ENCODE data around the gene MIB2.
"Not testable (repeated sequence)": the region's sequence is repeated elsewhere in the genome, so short reads cannot be mapped to it uniquely, and the experiment has no call there.

The MIB2 gene

DNA sequence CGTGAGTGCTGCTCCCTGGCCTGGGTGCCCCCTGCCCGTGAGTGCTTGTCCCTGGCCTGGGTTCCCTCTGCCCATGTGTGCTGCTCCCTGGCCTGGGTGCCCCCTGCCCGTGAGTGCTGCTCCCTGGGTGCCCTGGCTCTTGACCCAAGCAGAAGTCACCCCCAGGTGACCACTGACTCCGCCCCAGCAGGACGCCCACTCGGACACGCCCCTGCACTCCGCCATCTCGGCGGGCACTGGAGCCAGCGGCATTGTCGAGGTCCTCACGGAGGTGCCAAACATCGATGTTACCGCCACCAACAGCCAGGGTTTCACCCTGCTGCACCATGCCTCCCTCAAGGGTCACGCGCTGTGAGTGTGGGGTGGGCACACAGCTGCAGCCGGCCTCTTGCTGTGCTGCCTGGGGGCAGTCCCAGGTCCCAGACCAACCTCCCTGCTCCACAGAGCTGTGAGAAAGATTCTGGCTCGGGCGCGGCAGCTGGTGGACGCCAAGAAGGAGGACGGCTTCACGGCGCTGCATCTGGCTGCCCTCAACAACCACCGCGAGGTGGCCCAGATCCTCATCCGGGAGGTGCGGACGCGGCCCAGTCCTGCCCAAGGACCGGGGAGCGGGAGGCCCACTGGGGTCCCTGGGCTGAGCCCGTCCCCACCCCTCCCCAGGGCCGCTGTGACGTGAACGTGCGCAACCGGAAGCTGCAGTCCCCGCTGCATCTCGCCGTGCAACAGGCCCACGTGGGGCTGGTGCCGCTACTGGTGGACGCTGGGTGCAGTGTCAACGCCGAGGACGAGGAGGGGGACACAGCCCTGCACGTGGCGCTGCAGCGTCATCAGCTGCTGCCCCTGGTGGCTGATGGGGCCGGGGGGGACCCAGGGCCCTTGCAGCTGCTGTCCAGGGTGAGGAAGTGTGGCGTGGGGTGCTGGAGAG, 12.8 kb downstream of the MIB2 start:
- no peak for DNase-seq

DNA sequence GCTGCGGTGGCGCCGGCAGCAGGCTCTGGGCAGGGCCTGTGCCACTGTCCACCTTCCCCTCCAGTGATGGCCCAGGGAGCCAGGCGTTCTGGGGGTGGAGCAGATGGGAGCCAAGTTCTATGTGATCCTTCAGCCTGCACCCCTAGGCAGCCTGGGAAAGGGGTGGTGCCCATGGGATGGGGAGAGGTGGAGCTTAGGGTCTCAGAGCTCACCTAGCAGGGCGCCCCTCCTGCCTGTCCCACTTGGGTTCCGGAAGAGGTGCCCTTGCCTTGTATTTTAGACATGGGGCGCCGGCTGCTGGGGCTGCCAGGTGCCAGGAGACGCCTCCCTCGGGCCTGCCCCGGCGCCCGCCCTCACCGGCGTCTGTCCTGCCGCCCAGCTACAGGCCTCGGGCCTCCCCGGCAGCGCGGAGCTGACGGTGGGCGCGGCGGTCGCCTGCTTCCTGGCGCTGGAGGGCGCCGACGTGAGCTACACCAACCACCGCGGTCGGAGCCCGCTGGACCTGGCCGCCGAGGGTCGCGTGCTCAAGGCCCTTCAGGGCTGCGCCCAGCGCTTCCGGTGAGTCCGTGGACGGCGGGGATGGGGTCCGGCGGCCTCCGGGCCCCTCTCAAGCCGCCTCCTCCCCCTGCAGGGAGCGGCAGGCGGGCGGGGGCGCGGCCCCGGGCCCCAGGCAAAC, 13.6 kb downstream of the MIB2 start:
- peak; percentile 57 for DNase-seq

DNA sequence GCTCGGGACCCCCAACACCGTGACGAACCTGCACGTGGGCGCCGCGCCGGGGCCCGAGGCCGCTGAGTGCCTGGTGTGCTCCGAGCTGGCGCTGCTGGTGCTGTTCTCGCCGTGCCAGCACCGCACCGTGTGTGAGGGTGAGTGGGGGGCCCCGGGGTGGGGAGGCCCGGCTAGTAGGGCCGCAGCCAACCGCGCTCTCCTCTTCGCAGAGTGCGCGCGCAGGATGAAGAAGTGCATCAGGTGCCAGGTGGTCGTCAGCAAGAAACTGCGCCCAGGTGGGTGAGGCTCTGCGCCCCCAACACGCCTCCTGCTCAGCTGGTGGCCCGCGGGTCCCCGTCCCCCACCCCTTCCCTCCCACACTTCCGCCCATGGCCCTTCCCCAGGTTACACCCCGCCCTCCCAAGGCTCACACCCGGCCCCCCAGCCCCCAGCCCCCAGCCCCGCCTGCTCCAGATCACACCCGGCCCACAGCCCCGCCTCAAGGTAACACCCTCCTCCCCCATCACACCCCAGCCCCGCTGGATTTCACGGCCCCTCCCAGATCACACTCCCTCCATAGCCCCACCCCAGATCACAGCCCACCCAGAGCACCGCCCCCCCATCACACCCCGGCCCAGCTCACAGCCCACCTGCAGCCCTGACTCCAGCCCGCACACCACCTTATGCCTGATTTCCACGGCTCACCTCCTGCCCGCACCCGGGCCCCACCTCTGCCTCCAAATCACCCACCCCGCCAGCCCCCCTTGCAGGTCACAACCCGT, 14.3 kb downstream of the MIB2 start:
- DNase-seq, result peak; percentile 91

DNA sequence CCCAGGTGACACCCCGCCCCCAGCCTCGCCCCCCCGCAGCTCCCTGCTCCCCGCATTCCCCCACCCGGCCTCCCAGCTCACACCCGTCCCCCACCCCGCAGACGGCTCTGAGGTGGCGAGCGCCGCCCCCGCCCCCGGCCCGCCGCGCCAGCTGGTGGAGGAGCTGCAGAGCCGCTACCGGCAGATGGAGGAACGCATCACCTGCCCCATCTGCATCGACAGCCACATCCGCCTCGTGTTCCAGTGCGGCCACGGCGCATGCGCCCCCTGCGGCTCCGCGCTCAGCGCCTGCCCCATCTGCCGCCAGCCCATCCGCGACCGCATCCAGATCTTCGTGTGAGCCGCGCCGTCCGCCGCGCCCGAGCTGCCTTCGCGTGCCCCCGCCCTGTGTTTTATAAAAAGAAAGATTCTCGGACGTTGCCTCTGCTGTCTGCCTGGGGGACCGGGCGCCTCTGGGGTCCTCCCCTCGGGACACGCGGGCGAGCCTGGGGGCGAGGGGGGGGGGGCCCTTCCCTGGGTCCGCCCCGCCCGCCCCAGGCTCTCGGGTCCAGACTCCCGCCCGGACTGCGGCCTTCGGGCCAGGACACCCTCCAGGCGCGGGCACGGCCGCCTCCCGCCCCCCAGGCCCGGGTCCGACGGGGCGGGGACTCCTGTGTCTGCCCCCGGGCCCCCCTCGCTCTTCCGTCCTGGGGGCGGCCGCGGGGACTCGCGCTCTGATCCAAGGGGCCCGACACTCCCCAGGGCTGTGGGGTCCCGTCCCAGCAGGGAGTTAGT, 15.1 kb downstream of the MIB2 start:
- DNase-seq, result peak; percentile 97

DNA sequence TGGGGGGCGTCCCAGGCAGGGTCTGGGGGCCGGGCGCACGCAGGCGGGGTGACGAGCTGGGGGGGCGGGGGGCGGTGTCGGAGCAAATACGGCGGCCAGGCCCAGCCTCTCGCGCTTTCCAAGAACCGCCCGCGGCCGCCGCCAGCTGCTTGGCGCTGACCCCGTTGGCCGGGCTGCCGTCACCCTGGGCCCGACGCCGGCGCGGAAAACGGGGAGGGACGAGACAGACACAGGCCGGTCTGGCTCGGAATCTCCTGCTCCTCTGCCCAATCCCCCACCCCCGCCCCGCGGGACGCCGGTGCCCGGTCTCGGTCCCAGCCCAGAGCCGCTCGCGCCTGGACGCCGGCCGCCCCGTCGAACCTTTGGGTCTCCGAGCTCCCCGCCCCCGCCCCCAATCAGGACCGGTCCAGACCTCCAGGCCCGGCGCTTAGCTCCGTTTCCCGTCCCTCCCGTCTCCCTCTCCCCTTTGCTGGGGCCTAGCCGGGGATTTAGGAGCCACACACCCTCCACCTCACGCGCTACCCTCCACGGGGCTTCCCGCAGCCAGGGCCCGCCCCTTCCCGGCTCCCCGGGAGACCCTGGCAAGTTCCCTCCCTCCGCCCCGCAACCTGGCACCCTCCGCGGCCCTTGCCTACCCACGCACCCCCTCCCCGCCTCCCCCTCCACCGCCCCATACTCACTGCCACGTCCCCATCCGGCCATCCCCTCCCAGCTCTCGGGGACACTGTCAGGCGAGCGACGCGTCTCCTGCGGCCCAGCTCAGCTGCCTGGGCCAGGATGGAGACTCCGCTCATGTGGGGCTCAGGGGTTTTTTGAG, 15.9 kb downstream of the MIB2 start:
- DNase-seq, result peak; percentile 57

DNA sequence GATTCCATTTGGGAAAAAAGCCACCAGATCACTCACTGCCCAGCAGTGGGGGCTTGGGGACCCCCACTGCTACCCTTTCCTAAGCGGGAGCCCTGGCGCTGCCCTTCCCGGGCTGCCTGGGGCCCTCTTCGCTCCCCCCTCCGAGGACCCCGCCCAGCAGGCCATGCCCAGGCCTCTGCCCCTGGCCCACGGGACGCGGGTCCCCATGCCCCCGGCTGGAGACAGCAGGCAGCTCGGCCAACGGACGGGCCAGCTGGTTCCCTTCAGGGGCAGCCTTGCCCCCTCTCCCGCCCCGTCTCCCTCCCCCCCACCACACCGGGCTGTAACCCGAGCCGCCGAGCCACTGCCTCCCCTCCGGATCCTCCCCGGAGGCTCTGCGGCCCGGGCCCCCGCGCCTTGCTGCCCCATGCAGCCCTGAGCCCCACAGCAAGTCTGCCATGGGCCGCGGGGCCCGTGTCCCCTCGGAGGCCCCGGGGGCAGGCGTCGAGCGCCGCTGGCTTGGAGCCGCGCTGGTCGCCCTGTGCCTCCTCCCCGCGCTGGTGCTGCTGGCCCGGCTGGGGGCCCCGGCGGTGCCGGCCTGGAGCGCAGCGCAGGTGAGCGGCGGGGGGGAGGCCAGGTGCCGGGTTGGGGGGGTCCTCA, 16.6 kb downstream of the MIB2 start, which contains the start of gene MMP23B:
Gene MMP23B (plus strand): TSS at position 392 of the 639 bp plus-strand sequence. CDS start 46 bp downstream, at position 438.
- DNase-seq, result no peak

DNA sequence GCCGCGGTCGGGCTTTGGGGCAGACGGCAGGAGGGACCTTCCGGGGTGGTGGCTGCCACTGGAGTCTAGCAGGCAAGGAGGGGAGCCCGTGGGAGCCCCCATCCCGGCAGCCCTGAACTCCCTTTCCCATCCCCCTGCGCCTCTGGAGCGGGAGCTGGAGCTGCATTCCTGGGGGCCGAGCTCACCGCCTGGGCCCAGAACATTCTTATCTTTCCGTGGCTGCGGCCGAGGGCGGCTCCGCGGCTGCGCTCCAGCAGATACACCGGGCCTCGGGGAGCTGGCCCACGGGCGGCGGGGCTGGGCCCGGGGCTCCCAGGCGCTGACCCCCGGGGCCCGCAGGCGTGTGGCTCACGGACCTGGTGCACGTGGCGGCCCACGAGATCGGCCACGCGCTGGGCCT, 18.1 kb downstream of the MIB2 start:
- not testable (repeated sequence) for DNase-seq

DNA sequence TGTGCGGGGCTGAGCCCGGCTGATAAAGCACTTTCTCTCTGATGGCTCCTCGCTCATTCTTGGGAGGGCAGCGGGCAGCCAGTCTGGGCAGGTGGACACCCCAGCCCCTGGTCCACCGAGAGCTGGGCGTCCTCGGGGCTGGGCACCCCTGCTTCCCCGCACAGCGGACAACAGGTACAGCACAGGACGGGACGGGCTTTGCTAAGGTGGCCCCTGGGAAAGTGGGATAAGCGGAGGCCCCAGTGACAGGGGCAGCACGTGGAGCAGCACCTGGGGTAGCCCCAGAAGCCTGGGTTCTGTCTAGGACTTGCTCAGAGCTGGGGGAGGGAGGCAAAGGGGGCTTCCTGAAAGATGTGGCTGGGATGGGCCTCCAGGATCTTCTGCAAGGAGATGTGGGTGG, 19.3 kb downstream of the MIB2 start:
- not testable (repeated sequence) for DNase-seq

DNA sequence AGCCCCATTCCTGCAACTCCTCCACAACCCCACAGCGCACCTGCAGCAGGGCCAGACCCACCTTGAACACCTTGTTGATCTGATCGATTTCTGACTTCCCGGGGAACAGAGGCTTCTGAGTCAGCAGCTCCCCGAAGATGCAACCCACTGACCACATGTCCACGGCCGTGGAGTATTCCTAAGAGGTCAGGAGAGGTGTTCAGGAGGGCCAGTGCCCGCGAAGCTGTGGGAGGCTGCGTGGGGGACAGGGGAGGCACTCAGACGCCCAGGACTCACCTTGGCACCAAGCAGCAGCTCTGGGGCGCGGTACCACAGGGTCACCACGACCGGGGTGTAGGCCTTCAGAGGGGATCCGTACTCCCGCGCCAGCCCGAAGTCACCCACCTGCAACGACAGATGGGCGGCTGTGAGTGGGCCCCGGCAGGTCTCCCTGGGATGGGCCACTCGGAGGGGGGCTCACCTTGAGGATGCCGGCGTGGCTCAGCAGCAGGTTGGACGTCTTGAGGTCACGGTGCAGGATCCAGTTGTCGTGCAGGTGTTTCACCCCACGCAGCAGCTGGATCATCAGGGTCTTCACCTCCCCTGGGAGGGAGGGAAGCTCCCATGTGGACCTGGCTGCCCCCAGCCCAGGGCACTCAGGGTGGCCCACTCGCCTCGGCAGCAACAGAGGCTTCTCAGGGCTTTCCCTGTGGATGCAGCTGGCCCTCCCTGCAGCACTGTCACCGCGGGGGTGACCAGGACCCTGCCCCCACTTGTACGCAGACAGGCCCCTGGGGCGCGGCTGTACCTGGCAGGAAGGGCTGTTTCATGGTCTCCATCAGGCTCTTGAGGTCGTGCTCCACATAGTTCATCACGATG, 21.6 kb downstream of the MIB2 start:
- DNase-seq, result not testable (repeated sequence)

DNA sequence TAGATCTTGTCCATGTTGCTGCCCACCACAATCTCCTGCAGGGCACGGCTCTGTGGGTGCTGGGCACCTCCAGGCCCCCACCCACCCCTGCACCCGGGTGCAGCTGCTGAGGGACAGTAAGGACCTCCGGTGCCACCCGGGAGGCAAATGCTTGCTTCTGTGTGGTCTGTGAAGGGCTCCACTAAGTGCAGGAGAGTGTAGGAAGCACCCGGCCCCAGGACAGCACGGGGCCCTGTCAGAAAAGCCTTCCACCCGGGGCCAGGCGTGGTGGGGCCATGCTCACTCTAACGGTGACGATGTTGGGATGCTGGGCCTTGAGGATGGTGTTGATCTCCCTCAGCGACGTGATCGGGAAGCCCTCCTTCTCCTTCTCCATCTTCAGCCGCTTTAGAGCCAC, 22.2 kb downstream of the MIB2 start:
- not testable (repeated sequence) for DNase-seq

DNA sequence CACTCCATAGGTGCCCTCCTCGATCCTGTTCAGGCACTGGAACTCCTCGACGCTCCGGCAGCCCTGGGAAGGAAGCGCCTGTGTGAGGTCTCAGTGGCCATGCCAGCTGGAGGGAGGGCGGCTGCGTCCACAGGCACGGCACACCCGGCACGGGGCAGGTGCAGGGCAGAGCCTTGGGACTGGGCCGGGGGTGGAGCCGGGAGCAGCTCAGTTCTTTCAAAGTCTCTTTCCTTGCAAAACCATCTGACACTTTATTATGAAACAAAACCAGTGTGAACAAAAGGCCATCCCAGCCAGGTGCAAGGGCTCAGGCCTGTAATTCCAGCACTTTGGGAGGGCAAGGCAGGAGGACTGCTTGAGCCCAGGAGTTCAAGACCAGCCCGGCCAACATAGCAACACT, 23.2 kb downstream of the MIB2 start:
- DNase-seq, result not testable (repeated sequence)

DNA sequence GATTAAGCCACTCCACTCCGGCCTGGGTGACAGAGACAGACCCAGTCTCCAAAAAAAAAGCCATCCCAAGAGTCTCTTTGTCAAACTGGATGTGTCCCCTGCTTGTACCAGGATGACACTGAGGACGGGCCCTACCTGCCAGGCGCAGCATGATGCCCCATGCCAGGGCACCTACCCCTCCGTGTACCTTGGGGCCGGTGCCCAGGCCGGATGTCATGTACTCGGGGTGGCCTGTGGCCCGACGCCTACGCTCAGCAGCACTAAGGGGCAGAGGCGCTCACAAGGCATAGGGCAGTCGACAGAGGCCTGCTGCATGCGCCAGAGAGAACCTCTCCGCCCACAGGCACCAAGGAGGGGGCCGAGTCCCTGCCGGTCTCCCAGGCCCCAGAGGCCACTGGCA, 24.1 kb downstream of the MIB2 start:
- DNase-seq, result not testable (repeated sequence)

DNA sequence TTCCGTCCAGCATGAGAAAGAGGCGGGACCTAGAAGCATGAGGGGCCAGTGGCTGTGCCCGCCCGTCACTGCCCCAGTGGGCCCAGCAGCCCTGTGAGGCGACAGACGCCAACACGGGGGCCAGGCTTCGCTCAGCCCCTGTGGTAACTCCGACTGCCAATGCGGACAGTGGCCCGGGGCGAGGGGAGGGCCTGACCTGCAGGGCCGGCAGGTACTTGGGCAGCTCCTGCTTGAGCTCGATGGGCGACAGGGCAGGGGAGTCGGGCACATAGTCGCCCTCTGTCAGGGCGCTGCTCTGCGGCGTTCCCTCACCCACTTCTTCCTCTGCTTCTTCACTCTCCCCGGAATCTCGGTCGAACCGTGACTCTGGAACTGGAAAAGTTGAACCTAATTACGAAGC, 24.8 kb downstream of the MIB2 start:
- DNase-seq, result not testable (repeated sequence)

DNA sequence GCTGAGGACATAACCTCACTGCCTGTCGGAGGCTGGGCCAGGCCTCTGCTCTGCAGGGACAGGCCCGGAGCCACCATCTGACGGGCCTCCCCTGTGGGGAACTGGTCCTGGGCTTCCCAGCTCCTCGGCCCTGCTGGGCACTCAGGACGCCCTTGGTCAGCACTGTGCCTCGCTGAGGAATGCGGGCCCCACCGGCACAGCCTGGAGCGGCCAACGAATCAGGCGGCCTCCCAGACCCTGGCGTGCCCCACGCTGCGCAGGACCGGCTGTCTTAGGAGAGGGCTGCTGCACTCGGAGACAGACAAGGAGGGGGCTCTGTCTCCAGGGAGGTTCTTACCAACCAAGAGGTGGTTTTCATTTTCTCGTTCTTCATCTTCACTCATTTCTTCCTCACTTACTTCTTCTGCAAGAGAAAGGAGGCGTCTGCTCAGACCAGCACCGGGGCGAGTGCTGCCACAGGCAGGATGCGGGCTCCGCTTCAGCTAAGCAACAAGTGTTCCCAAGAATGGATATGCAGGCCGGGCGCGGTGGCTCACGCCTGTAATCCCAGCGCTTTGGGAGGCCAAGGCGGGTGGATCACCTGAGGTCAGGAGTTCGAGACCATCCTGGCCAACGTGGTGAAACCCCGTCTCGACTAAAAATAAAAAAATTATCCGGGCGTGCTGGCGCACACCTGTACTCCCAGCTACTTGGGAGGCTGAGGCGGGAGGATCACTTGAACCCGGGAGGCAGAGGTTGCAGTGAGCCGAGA, 25.6 kb downstream of the MIB2 start:
- DNase-seq, result not testable (repeated sequence)

DNA sequence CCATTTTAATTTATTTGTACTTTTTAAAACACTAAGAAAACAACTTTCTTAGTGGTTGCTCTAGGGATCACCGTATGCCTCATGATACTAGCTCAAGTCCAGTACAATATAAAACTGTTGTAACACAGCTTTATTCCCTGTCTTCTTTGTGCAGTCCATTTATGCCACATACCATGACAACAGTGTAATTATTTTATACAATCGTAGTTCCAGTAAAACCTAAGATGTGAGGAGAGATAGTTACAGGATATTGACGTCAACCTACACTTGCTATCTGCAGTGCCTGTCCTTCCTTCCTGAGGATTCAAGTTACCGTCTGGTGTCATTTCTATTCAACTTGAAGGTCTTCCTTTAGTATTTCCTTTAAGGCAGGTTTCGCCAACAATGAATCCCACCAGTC, 31.0 kb downstream of the MIB2 start:
- DNase-seq, result not testable (repeated sequence)

DNA sequence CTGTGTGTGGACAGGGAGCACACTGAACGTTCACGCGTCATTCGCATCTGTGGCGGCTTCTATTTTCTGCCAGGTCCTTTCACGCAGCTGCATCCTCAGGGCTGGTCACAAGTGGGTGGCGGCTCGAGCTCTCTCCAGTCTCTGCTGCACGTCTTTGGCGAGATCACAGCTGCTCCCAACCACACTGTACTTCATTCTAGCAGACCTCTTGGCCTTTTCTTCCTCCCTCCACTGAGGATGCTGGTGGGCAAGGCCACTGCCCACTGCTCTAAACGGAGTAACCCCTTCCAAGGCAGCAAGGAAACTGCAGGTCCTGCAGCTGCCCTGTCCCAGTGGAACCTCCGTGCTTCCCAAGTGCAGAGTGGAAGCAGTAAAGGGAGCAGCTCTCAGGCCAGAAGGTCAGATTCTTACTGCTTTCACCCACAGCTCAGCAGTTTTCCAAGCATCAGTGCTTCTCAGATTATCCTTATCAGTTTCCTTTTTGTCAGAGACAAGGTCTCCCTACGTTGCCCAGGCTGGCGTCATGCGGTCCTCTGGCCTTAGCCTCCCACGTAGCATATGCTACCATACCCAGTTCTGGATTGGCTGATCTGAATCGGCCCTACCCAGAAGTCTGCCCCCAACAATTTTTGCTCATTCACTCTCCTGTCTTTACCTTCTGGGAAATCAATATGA, 32.4 kb downstream of the MIB2 start:
- DNase-seq, result not testable (repeated sequence)

DNA sequence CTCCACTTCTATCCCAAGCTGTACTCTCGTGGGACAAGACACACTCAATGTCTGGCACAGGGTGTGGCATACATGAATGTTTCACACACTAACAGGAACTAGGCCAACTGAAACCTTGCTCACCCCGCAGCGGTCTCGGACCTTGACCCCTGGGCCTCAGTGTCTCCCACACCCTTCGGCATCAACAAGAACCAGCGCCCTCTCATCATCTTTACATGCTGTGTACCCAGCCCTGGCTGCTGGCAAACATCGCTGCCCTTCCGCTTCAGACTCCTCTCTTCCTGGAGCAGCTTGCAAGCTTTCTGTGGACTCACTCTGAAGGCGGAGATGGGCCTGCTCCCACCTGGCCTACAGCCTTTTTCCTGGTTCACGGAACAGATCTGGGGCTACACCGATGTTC, 33.0 kb downstream of the MIB2 start:
- DNase-seq, result not testable (repeated sequence)
